Caco-2 (cell line): Measurements from ENCODE around the gene ABCC4. TPM values are rescaled to one million over a fixed set of nuclear protein-coding genes. Genes with fewer than 3 reads are reported as not detected.

Source experiments
- BruUV-seq: library from RNA; stranded (reverse); fragments of 400-500 nt; replicated peaks from 2 replicates; lab custom pipeline; 2021; lab: Mats Ljungman, UMichigan
- CTCF ChIA-PET: fragments of 300-600 bp; sonication (Branson Sonifier 250); formaldehyde crosslinking; loops from one replicate; lab custom pipeline; 2022; ENCODE audit warnings: antibody characterized with exemption; lab: Charles Lee
- POLR2A ChIA-PET: fragments of 300-600 bp; sonication (Branson Sonifier 250); formaldehyde crosslinking; loops from one replicate; lab custom pipeline; 2022; ENCODE audit warnings: antibody characterized with exemption; lab: Charles Lee
- DNase-seq, 2 experiments: peaks; one replicate each; pipeline versions ENCODE4 v3.0.0 to v3.0.0-alpha.2; 2020 to 2022
- H3K27me3 ChIP-seq: replicated peaks from 2 replicates; pipeline ENCODE4 v1.6.0; 2011; ENCODE audit warnings: low read length; ENCODE audit not compliant: control insufficient read depth, insufficient read depth
- H3K36me3 ChIP-seq: 2 replicates; pipeline ENCODE4 v1.5.1; 2011; ENCODE audit warnings: low read length; ENCODE audit not compliant: control insufficient read depth, insufficient read depth
- H3K4me1 ChIP-seq: fragments of 250-450 bp; sonication (Bioruptor Pico); 2 replicates; pipeline ENCODE4 v1.5.1; 2020; ENCODE audit warnings: mild to moderate bottlenecking
- H3K4me3 ChIP-seq: 2 replicates; pipeline ENCODE4 v1.5.1; 2011; ENCODE audit warnings: low read depth, mild to moderate bottlenecking, control low read depth, low read length
- H3K9me3 ChIP-seq: fragments of 250-450 bp; sonication (Bioruptor Pico); 2 replicates; pipeline ENCODE4 v1.5.1; 2020; ENCODE audit warnings: mild to moderate bottlenecking, moderate library complexity
- H3K27ac Mint-ChIP-seq: one replicate; pipeline ENCODE4 v1.8.0; 2022; ENCODE audit warnings: mixed read lengths; ENCODE audit not compliant: unreplicated experiment
- H3K27me3 Mint-ChIP-seq: one replicate; pipeline ENCODE4 v1.8.0; 2022; ENCODE audit warnings: mixed read lengths; ENCODE audit not compliant: insufficient read depth, unreplicated experiment
- H3K36me3 Mint-ChIP-seq: one replicate; pipeline ENCODE4 v1.8.0; 2022; ENCODE audit warnings: mild to moderate bottlenecking, mixed read lengths; ENCODE audit not compliant: insufficient read depth, unreplicated experiment
- H3K4me1 Mint-ChIP-seq: one replicate; pipeline ENCODE4 v1.8.0; 2022; ENCODE audit warnings: low read depth, mixed read lengths; ENCODE audit not compliant: unreplicated experiment
- H3K4me3 Mint-ChIP-seq: one replicate; pipeline ENCODE4 v1.8.0; 2022; ENCODE audit warnings: mild to moderate bottlenecking, moderate library complexity, mixed read lengths; ENCODE audit not compliant: unreplicated experiment
- H3K9me3 Mint-ChIP-seq: one replicate; pipeline ENCODE4 v1.8.0; 2022; ENCODE audit warnings: mixed read lengths; ENCODE audit not compliant: unreplicated experiment
- intact Hi-C: fragments of 100-400 bp; cut with micrococcal nuclease; formaldehyde crosslinking; loops from one replicate; pipeline ENCODE4 v1.10.0; 2022; ENCODE audit not compliant: unreplicated experiment
- total RNA-seq: library from RNA; stranded (reverse); gene quantifications from 2 replicates; pipeline ENCODE4 v1.2.3, GENCODE V29; 2022
- TF ChIP-seq, protein P1 (sequence below), 2 experiments: fragments of 200-600 bp in 1 of 2; IDR thresholded peaks; 1 replicate in 1 of 2; 2 replicates in 1 of 2; pipeline versions ENCODE4 v1.5.1 to v1.8.0; 2011 to 2022; ENCODE audit warnings: antibody characterized with exemption in 1 of 2, control low read depth in 1 of 2, inconsistent platforms in 1 of 2, low read depth in 1 of 2, low read length in 1 of 2, mild to moderate bottlenecking in 1 of 2, moderate library complexity in 1 of 2; ENCODE audit not compliant: insufficient read depth in 1 of 2, severe bottlenecking in 1 of 2, unreplicated experiment in 1 of 2

Gene ABCC4
- total RNA-seq, 1 experiment from 2014 or later = 51.9 TPM

DNA sequence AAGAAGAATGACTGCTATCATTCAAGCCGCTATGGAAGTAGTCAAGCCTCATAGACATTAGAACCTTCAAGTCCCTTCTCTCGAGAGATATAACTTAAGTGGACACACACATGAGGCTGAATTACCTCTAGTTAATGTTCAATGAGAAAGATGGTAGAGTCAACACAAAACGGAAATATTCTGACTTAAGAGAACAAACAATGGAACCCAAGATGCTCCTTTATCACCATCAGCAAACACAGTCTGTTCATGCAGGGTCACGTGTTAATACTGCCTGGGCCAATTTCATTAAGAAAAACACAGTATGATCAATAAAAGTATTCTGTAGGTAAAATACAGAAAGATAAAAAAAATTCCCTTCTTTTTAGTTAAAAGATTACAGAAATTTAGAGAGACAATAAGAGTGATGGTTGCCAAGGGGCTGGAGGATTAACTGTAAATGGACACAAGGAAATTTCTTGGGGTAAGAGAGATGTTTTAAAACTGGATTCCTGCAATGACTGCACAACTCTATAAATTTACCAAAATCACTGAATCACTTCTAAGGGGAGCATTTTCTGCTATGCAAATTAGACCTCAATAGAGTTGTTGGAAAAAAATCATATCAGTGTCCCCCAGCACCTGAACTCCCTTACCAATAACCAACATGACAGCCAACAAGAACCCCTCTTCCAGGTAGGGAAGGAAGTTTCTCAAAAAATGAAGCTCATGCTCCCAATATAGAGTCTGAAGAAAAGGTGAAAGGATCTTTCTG, 256.6 kb downstream of the ABCC4 start:
- ChIA-PET CTCF (no interaction called here), POLR2A (no interaction called here)
- no peaks in the 10 kb centered on the region for H3K9me3 Mint-ChIP-seq
- no TSS peak for BruUV-seq
- Histone ChIP-seq H3K36me3 (0 out of 2 replicates have a peak, but pooled peaks cover 2% of the 10 kb centered on the region), H3K9me3 (no peaks in the 10 kb centered on the region), H3K4me3 (no peak overlapping the region), H3K4me1 (peaks cover 17% of the 10 kb centered on the region), H3K27me3 (no peaks in the 10 kb centered on the region)
- H3K27me3 Mint-ChIP-seq = no peaks in the 10 kb centered on the region
- peak in 1 of 2 experiments; percentile 16 for DNase-seq
- H3K4me1 Mint-ChIP-seq = peaks cover 10% of the 10 kb centered on the region
- no peak overlapping the region for H3K4me3 Mint-ChIP-seq
- H3K27ac Mint-ChIP-seq = no peak overlapping the region
- TF ChIP-seq, protein P1, sequence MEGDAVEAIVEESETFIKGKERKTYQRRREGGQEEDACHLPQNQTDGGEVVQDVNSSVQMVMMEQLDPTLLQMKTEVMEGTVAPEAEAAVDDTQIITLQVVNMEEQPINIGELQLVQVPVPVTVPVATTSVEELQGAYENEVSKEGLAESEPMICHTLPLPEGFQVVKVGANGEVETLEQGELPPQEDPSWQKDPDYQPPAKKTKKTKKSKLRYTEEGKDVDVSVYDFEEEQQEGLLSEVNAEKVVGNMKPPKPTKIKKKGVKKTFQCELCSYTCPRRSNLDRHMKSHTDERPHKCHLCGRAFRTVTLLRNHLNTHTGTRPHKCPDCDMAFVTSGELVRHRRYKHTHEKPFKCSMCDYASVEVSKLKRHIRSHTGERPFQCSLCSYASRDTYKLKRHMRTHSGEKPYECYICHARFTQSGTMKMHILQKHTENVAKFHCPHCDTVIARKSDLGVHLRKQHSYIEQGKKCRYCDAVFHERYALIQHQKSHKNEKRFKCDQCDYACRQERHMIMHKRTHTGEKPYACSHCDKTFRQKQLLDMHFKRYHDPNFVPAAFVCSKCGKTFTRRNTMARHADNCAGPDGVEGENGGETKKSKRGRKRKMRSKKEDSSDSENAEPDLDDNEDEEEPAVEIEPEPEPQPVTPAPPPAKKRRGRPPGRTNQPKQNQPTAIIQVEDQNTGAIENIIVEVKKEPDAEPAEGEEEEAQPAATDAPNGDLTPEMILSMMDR (IDR thresholded peaks at IDR 0.05; ENCODE audit: insufficient read depth in 1 of 2, low read depth in 1 of 2, low read length in 1 of 2, severe bottlenecking in 1 of 2, unreplicated experiment in 1 of 2) = no peak
- peaks cover 41% of the 10 kb centered on the region for H3K36me3 Mint-ChIP-seq
- intact Hi-C loops = no loop called here

DNA sequence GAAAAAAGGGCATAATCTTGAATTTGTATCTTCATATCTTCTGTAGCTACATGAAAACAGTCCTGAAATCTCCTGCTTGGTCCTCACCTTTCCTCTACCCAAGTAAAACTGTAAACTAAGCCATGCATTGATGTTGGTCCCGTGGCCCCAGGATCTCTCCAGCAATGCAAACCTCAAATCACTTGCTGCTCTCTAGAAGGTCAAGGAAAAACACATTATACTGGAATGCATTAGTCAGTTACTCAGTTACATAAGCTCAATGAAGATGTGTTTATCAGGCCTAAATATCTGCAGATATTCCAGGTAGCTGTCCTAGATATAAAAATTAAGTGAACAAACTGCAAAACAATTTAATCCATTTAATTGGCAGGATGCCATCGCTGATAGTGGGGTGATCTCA, 261.8 kb downstream of the ABCC4 start:
- ChIA-PET CTCF (no interaction called here), POLR2A (no interaction called here)
- peaks cover 4% of the 10 kb centered on the region for H3K4me1 Mint-ChIP-seq
- H3K9me3 ChIP-seq = no peaks in the 10 kb centered on the region
- no peak for DNase-seq
- no TSS peak for BruUV-seq
- intact Hi-C loops = no loop called here
- no peaks in the 10 kb centered on the region for H3K27me3 Mint-ChIP-seq
- TF ChIP-seq, protein P1 (IDR thresholded peaks at IDR 0.05; ENCODE audit: insufficient read depth in 1 of 2, low read depth in 1 of 2, low read length in 1 of 2, severe bottlenecking in 1 of 2, unreplicated experiment in 1 of 2) = no peak
- no peaks in the 10 kb centered on the region for H3K27me3 ChIP-seq
- H3K36me3 ChIP-seq = 0 out of 2 replicates have a peak, but pooled peaks cover 4% of the 10 kb centered on the region
- no peaks in the 10 kb centered on the region for H3K9me3 Mint-ChIP-seq
- H3K4me3 ChIP-seq = no peak overlapping the region
- no peak overlapping the region for H3K27ac Mint-ChIP-seq
- H3K4me1 ChIP-seq = peaks cover 7% of the 10 kb centered on the region
- no peak overlapping the region for H3K4me3 Mint-ChIP-seq
- peaks cover 61% of the 10 kb centered on the region for H3K36me3 Mint-ChIP-seq

DNA sequence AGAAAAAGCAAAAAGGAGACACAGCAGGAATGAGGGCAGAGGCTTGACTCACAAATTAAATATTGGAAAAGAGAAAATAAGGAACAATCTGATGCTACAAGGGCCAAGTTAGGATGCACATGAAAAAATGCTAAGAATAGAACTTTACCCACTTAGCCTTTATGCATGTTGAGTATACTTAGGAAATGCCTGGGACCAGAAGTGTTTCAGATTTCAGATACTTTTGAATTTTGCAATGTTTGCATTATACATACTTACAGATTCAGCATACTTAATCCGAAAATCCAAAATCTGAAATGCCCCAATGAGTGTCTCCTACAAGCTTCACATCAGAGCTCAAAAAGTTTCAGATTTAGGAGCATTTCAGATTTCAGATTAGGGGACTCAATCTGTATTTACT, 262.3 kb downstream of the ABCC4 start:
- CTCF ChIA-PET = no interaction called here
- TF ChIP-seq, protein P1 (IDR thresholded peaks at IDR 0.05; ENCODE audit: insufficient read depth in 1 of 2, low read depth in 1 of 2, low read length in 1 of 2, severe bottlenecking in 1 of 2, unreplicated experiment in 1 of 2) = no peak
- no peaks in the 10 kb centered on the region for H3K9me3 ChIP-seq
- POLR2A ChIA-PET = no interaction called here
- H3K36me3 ChIP-seq = 0 out of 2 replicates have a peak, but pooled peaks cover 4% of the 10 kb centered on the region
- intact Hi-C loops = no loop called here
- no peaks in the 10 kb centered on the region for H3K4me1 Mint-ChIP-seq
- H3K4me3 Mint-ChIP-seq = no peak overlapping the region
- no peak for DNase-seq
- no peaks in the 10 kb centered on the region for H3K27me3 Mint-ChIP-seq
- H3K4me3 ChIP-seq = no peak overlapping the region
- H3K27me3 ChIP-seq = no peaks in the 10 kb centered on the region
- H3K9me3 Mint-ChIP-seq = no peaks in the 10 kb centered on the region
- peaks cover 2% of the 10 kb centered on the region for H3K4me1 ChIP-seq
- H3K27ac Mint-ChIP-seq = no peak overlapping the region
- peaks cover 56% of the 10 kb centered on the region for H3K36me3 Mint-ChIP-seq
- no TSS peak for BruUV-seq
